Kidney epithelial cell (primary cell): ENCODE results near the gene JCAD. TPM values are rescaled to one million over a fixed set of nuclear protein-coding genes. Genes with fewer than 3 reads are reported as not detected.

ENCODE experiments used
- DNase-seq: peaks from one replicate; pipeline ENCODE4 v3.0.0-alpha.2; 2010; ENCODE audit warnings: low read depth
- H3K27me3 ChIP-seq: 2 replicates; pipeline ENCODE4 v1.6.0; 2011; ENCODE audit warnings: low read length; ENCODE audit not compliant: control insufficient read depth, insufficient read depth
- H3K36me3 ChIP-seq: 2 replicates; pipeline ENCODE4 v1.5.1; 2011; ENCODE audit warnings: low read length; ENCODE audit not compliant: control insufficient read depth, insufficient read depth
- H3K4me3 ChIP-seq: 2 replicates; pipeline ENCODE4 v1.5.1; 2011; ENCODE audit warnings: low read depth, mild to moderate bottlenecking, control low read depth, low read length
- total RNA-seq: library from RNA; depleted of rRNA; stranded (reverse); fragments of >200 nt; gene quantifications from 2 replicates; pipeline ENCODE4 v1.2.3, GENCODE V29; 2015
- TF ChIP-seq, protein P1 (sequence below): IDR thresholded peaks from 2 replicates; pipeline ENCODE4 v1.5.1; 2011; ENCODE audit warnings: mild to moderate bottlenecking, moderate library complexity, low read length, control low read depth, inconsistent platforms; ENCODE audit not compliant: insufficient read depth, poor library complexity, severe bottlenecking

JCAD gene
- total RNA-seq, 1 donor from 2014 or later, result 1.7 TPM

DNA sequence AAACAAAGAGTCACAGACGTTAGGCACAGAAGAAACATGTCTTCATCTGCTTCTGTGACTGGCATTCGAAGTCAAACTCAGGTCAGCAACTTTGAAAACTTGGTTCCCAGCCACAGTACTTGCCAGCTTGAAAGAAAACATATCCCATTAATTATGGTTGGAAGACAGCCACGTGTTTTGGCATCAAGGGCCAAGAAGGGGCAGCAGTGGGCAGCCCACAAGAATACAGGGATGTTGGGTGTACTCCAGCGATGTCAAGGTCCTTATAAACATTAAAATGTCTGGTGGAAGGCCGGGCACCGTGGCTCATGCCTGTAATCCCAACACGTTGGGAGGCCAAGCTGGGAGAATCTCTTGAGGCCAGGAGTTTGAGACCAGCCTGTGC, 29.5 kb downstream of the JCAD start:
- Histone ChIP-seq H3K27me3 (no peaks in the 10 kb centered on the region), H3K36me3 (no peaks in the 10 kb centered on the region), H3K4me3 (no peak overlapping the region)
- TF ChIP-seq, protein P1, sequence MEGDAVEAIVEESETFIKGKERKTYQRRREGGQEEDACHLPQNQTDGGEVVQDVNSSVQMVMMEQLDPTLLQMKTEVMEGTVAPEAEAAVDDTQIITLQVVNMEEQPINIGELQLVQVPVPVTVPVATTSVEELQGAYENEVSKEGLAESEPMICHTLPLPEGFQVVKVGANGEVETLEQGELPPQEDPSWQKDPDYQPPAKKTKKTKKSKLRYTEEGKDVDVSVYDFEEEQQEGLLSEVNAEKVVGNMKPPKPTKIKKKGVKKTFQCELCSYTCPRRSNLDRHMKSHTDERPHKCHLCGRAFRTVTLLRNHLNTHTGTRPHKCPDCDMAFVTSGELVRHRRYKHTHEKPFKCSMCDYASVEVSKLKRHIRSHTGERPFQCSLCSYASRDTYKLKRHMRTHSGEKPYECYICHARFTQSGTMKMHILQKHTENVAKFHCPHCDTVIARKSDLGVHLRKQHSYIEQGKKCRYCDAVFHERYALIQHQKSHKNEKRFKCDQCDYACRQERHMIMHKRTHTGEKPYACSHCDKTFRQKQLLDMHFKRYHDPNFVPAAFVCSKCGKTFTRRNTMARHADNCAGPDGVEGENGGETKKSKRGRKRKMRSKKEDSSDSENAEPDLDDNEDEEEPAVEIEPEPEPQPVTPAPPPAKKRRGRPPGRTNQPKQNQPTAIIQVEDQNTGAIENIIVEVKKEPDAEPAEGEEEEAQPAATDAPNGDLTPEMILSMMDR, result no peak
- no peak for DNase-seq

DNA sequence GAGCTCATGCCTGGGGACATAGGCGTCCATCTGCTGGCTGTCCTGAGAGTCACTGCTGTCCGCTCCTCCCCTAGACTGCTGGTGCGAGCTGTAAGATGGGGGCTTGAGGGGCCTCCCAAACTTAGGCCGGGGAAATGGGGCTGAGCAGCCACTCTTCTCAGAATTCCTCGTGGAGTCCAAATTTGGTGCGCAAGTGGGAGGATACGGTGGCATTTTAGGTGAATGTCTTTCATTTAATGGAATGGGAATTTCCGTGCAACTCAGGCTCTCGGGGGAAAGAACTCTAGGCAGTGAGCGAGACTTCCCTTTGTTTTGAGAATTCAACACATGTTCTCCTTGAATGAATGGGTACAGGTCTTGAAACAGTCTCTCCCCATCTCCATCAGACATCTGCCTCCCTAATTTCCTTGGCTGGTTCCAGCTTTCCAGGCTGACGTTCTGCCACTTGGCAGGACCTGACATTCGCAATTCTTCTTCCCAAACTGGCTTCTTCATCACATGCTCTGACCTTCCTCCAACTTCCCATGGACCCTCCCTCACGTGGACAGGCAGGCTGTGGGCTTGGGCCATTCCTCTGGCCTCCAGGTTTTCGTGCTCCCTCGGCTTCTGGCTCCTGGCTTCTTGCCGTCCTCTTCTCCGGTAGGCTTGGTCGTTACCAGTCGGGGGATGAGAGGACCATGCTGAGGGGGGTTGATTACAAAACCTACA, 30.1 kb downstream of the JCAD start:
- no peak overlapping the region for H3K4me3 ChIP-seq
- H3K36me3 ChIP-seq, result no peaks in the 10 kb centered on the region
- no peaks in the 10 kb centered on the region for H3K27me3 ChIP-seq
- no peak for DNase-seq
- TF ChIP-seq, protein P1, result no peak

DNA sequence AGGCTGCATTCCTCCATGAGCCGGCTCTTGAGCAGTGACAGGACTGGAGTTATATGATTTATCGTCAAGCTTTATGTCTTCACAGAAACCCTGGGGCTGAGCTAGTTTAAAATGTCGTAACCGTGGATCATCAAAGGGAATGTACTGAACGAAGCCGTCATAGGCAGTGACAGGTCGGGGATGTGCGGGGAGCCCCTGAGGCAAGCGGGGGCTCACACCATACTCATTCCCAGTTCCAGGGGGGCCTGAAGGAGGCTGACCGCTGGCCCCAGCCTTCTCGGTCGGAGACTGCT, 30.7 kb downstream of the JCAD start:
- no peaks in the 10 kb centered on the region for H3K27me3 ChIP-seq
- no peak overlapping the region for H3K4me3 ChIP-seq
- no peak for DNase-seq
- TF ChIP-seq, protein P1, result no peak
- no peaks in the 10 kb centered on the region for H3K36me3 ChIP-seq

DNA sequence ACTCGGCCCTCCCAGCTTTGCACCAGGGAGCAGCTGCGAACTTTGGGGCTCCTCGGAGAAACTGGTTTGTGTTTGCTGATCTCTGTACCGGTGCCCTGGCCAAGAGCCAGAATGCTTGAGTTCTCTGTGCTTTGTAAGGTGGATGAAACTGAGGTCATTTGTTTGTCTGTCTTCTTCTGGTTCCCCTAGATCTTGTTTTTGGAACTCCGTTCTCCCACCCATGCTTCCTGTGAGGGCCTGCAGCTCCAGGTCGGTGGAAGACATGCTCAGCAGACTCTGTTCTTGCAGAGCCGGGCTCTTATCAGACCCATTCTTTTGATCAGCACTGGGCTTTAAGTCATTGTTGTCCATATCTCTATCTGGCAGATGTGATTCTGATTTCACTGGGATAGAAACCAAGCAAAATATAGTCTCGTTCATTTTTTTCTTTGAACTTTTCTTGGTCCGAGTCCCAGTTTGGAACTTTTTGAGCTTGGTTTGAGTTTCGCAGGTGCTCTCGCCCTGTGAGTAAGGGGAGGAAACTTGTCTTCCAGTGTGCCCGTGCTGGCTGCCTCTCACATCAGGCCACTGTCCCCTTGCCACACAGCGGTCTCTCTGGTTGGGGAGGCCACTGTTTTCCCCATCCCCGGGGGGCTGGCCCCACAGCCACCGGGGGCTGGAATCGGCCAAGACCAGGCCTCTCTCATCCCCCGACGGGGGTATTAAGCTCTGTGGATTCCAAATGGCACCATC, 31.2 kb downstream of the JCAD start:
- TF ChIP-seq, protein P1, result no peak
- no peak for DNase-seq
- no peaks in the 10 kb centered on the region for H3K36me3 ChIP-seq

DNA sequence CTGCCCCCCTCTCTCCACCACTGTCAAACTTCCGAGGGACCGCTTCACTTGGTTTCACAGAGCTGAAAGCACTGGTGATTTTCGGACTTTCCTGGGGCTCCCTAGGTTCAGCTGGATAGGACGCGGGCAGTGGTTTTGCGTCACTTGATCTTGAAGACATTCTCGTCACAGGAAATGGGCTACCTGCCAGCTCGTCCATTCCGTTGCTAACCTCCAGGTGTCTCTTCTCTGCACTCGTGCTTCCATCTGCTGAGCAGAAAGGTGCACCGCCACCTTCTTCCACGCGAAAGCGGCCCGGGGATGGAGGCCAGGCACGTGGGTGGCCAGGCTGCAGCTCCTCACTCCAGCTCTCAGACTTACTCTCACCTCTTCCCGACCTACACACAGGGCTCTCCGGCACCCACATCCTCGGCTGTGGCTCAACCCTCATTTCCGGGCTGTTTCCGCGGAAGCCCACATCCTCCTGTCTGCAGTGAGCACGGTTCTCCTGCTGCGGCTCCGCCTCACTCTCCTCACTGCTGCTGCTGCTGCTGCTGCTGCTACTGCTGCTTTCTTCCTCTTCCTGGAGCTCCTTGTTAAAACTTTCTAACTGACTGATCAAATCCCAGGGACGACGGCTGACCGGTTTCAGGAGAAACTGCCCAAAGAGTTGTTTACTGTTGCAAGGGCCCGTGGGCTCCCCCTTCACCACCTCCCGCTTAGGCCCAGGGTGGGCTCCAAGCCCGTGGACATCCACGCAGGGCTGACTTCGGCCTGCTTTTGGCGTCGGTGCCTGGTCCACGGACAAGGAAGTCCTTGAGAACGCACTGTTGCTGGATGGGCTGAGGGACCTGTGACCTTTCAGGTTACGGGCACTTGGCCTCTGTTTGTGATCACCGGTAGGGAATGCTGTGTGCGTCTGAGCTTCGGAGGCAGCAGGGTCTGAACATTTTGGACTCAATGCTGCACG, 32.1 kb downstream of the JCAD start:
- Histone ChIP-seq H3K36me3 (no peaks in the 10 kb centered on the region), H3K4me3 (no peak overlapping the region), H3K27me3 (no peaks in the 10 kb centered on the region)
- DNase-seq, result peak; percentile 19
- TF ChIP-seq, protein P1, result peak; percentile 38

More for the DNA sequence above, 31.2 kb downstream of the JCAD start:
- Histone ChIP-seq H3K27me3 (no peaks in the 10 kb centered on the region), H3K4me3 (no peak overlapping the region)
